Measurements from ENCODE around the gene CNPY4.

CNPY4 gene

DNA sequence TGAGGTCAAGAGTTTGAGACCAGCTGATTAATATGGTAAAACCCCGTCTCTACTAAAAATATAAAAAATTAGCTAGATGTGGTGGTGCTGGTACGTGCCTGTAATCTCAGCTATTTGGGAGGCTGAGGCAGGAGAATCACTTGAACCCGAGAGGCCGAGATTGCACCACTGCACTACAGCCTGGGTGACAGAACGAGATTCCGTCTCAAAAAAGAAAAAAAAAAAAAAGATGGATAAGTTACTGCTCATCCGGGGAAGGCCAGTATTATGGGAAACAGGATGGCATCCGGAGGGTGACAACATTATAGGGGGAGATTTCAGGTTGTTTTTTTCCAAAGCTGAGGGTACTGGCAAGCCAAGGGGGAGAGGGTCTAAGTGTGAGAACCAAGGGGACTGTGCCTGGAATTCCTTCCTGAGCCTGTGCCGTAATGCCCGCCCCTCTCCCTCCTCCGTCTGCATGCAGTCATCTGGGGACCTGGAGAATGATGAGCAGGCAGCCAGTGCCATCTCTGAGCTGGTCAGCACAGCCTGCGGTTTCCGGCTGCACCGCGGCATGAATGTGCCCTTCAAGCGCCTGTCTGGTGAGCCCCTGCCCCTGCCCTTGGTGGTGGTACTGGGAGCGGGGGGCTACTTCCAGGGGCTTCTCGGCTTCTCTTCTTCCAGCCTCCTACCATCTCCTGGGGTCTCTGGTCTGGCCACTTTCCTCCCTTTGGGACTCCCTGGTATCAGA is 33.7 kb downstream of the CNPY4 start:
- ATAC-seq: no peak

DNA sequence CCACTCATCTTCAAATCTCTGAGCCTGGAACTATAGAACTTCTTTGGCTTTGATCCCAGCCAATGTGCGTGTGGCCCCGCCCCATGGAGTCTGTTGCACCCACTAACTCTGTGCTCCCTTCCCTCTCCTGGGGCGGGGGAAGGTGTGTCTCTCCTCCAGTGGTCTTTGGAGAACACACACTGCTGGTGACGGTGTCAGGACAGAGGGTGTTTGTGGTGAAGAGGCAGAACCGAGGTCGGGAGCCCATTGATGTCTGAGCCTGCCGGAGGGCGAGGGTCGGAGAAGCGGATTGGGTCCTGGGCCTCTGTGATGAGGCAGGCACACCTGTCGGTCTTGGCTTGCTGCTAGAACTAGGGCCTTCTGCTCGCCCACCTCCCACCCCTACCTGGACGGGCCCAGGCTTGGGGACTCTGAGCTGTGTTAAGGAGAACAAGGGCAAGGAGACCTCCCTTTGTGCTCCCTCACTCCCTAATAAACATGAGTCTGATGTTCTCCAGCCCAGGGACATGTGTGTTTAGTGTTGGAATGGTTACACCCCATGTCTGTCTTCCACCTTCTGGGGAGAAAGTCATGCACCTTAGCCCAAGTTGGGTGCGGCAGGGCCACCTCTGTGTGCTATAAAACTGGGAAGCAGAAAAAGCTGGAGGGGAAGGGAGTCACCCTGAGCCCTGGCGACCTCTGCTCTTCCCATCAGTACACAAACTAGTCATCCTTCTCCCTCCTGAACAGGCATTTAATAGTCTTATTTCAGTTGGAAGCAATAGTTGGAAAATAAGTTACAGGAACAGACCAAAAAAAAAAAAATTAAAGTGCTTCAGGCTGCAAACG is 34.5 kb downstream of the CNPY4 start:
- no peak for ATAC-seq

DNA sequence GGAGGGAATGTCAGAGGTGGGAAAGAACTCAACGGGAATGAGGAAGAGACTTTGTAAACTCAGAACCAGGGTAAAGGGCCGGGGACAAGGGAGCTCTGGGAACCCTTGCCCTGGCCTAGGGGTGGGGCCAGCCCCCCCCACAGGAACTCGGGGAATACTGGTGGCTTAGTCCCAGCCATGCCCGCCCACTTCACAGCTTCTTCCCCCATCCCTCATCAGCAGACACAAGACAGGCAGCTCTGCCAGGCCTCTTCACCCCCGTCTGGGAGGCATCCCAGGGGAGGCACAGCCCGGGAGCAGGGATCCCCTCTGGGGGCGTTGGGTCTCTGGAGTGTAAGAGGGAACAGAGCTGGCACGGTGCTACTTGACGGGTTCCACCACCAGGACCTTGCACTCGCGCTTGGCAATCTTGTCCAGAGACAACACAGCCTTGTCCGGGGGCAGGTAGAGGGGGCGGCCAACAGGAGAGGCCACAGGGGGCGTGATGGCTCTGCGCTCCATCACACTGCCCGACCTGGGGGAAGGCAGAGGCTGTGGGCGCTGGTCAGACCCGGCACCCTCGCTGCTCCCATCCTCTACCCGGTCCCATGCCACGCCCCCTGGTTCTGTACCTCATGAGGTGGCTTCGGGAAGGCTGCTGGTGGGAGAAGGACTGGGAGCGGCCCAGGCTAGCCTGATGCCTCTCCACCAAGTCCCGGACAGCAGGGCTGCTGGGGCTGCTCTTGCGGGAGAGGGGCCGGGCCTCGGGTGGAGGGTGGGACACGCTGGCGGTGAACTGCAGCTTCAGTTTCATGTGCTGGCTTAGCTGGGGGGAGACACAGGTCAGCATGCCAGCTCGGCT is 35.4 kb downstream of the CNPY4 start:
- no peak for ATAC-seq

DNA sequence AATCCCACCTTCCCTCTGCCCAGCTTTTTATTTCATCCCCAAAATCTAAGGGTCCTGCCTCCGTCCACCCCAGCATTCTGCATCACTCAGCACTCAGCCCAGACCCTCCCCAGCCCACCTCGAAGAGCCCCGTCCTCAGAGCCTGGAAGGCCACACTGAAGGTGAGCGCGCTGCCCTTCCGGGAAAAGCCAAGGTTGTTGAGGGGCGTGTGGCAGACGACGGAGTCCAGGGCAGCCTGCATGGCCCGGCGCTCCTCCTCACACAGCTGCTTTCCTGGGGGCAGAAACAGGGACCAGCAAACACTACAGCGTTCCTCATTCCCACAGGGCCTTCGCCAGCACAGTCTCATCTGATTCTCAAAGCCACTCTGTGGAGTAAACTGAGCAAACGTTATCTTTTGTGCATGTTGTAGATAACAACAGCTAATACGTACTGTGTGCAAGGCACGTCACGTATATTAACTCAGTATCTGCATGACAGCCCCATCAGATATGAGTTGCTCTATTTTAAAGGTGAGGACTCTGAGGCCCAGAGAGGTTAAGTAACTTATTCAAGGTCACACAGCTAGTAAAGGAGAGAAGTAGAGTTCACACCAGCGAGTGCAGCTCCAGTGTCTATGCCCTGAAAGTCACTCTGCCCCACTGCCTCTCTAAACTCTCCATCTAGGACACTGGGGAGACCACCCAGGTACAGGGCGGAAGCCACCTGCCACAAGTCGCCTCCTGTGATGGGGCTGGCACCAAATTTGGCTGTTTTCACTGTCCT is 36.3 kb downstream of the CNPY4 start:
- ATAC-seq: no peak

DNA sequence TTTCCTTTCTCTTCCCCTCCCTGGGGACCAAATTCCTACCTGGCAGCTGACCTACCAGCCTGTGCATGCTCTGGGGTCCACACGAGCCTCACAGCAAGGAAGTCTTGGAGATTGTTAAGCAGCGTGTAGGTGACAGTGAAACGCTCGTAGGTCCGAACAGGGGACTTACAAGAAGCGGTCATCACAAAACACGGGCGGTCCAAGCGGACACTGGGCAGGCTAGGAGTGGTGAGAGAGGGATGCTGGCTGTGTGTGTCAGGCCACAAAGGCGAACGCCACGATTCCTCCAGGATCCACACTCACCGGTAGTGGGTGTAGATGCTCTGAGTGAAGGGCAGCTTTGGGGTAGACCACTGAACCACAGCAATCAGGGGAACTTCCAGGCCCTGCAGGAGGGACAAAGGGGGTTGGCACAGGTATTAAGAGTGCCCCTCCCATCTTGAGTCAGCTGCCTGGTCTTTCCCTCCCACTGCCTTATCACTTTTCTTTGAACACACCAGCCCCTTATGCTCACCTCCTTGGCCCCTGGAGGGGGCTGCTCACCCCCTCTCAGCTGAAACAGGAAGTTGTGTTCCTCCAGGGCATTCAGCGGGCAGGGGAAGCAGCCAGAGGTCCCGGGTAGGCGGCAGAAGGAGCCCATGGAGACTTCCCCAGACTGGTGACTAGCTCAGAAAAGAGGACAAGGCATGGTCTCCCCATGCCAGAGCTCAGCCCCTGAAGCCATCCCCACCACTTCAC is 37.1 kb downstream of the CNPY4 start:
- ATAC-seq: peak; percentile 22 to 29

DNA sequence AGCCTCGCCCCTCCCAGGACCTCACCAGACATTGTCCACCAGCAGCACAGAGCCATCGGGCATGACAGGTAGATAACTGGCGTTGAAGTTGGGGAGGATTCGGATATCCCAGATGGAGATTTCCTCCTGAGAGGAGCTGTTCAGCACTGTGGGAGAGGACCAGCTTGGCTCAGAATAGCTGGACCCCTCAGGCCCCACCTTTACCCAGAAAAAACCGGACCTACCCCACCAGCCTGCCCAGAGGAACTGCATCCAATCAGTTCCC is 37.6 kb downstream of the CNPY4 start:
- ATAC-seq: no peak

DNA sequence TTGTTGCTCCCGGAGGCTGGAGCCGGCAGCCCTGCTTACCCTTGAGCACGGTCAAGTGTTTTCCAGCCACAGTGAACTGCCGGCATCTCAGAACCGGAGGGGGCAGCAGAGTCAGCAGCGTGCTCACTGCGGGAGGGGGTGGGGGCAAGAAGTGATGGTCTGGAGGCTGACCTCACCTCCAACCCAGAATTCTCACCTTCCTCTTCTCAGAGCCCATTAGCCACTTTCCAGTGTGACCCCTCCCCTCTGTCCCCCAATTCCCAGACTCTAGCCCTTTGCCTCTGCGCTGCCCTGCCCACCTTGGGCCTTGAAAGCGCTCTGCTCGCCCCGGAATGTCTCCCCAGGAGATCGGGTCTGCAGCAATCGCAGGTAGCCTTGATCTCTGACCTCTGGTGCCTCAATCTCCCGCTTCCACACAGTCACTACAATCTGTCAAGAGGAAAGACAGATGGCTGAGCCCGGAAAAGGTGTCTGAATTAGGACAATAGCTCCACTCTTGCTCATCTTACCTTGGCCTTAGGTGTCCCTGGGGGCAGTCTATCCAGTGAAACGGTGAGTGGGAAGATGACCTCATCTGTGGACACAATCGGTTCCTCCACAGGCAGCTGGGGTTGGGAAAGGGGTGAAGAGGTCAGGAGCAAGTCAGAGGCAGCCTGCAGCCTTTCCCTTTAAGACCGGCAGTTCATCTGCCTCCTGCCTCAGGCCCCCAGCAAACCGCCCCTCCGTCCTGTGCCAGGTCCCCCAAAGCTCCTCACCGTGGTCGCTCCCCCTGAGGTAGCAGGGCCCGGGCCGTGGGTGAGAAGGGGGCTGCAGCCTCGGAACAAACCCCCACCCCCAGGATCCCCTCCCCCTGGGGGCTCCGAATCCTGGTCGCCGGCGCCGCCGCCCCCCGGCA is 38.1 kb downstream of the CNPY4 start:
- ATAC-seq: no peak

DNA sequence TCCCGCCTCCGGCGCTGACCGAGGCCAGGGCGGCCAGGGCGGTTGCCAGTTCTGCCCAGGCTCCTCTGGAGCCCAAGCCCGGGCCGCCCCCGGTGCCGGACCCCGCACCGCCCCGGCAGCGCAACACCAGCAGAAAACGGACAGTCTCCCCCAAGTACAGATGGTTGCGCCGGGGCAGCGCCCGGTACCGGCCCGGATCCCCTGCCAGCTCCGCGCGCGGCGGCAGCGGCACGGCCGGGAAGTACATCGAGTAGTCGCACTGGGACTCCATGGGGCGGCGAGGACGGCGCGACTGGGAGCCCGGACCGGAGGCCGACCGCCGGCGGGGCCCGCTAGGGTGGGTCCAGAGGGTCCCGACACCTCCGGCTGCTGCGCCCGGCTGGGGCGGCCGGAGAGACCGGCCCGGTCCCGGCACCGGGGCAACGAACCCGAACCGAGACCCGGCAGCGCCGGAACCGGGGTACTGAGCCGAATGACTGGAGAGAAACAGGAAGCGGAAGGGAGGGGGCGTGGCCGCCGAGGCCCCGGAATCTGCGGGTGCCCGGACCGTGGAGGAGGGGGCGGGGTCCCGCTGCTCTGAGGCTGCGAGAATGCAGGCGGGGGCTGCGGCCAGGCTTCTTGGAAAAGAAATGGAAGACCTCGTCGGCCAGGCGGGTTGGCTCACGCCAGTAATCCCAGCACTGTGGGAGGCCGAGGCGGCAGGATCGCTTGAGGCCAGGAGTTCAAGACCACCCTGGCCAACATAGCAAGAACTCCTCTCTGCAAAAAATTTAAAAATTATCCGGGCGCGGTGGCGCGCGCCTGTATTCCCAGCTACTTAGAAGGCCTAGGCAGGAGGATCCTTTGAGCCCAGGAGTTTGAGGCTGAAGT is 39.0 kb downstream of the CNPY4 start, which contains the start of gene TRAPPC14:
Gene TRAPPC14 (minus strand): TSS at position 495 of the 870 bp plus-strand sequence. CDS start 224 bp downstream, at position 271.
- ATAC-seq: peak; percentile 91 to 92

DNA sequence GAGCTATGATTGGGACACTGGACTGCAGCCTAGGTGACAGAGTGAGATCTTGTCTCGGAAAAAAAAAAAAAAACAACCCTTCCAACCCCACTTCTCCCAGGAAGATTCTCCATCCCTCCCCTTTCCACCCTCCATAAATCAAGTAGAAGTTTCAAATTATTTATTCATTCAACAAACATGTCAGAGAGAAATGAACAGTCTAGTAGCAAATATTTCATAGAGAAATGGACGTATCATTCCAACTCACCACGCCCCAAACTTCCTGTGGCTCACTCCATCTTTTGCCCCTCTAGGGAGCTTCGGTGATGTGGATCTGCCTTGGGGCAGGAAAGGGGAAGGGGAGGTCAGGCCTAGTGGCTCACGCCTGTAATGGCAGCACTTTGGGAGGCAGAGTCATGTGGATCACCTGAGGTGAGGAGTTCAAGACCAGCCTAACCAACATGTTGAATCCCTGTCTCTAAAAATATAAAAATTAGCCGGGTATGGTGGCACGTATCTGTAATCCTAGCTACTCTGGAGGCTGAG is 39.7 kb downstream of the CNPY4 start:
- no peak for ATAC-seq

DNA sequence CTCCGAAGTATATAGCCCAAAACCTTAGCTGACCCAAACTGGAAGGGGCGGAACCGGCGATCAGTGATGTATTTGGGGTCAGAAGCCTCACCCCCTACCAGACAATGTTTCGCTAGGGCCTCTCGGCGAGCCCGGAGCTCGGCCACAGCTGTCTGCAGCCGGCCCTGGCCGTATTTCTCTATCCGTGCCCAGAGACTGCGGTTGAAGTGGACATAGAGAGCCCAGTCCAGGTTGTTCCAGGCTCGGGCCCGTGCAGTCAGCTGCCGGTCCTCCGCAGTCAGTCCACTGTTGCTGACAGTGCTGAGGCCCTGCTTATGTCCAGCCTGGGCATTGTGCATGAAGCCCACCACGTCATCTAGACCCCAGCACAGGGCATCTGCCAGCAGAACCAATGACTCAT is 40.6 kb downstream of the CNPY4 start:
- ATAC-seq: no peak

DNA sequence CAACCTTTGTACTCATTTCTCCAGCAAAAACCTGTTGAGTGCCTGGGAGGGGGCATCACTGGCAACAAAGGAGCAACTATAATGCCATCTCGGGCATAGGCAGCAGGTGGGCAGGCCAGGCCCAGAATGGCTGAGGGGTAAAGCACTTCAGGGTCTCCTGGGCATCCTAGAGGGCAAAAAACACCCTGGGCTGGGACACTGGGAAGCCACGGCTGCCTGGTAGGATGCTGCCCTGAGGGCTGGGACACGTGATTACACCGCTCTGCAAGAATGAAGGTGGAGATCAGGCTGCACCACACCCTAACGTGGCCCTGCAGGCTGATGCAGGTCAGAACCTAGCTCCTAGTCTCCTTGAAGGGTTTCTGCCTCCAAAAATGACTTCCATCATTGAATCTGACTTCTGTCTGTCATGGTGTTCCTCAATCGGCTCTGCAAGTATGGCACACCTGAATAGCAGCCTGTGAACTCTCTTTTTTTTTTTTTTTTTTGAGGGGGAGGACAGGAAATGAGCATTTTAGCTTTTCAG is 43.6 kb downstream of the CNPY4 start:
- ATAC-seq: no peak

DNA sequence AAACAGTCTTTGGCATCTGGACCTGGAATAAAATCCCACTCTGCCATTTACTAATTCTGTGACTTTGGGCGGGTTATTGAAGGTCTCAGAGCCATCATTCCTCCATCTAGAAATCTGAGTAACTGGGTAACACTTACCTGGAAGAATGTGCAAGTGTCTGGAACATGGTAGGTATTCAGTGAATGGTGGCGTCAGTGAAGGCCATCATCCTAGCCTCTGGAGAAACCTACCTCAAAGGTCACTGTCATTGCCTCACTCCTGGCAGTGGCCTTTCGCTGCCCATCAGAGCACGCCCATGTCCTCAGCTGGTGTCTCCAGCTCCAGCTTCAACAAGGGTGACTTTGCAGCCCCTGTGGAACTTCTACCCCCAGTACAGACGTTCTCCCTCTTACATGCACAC is 44.4 kb downstream of the CNPY4 start:
- ATAC-seq: no peak

DNA sequence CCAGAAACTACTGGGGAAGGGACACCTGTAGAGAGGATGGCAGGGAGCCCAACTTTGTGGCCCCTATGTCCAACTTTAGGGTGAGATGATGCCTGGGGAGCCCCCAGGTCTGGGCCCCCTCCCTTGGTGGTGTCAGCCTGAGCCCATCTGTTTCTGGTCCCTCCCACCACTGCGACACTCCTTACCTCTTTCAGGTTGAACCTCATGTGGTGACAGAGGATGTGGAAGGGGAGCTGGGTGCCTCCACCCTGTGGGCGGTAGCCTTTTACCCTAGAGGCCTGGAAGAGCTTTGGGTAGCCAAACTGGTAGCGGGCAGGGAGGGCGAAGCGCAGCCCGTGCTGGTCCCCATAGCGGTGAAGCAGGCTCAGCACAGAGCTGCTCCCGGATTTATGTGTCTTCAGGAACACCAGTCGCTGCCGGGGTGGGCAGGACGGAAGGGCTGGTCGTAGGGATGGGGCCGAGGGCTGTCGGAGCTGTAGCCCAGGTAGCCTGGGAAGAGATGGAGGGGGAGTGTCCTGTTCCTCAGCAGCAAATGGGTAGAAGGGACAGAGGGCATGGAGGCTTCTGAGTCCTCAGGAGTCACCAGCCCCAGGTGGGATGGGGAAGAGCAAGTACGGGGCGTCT is 47.0 kb downstream of the CNPY4 start:
- peak; percentile 41 to 46 for ATAC-seq

DNA sequence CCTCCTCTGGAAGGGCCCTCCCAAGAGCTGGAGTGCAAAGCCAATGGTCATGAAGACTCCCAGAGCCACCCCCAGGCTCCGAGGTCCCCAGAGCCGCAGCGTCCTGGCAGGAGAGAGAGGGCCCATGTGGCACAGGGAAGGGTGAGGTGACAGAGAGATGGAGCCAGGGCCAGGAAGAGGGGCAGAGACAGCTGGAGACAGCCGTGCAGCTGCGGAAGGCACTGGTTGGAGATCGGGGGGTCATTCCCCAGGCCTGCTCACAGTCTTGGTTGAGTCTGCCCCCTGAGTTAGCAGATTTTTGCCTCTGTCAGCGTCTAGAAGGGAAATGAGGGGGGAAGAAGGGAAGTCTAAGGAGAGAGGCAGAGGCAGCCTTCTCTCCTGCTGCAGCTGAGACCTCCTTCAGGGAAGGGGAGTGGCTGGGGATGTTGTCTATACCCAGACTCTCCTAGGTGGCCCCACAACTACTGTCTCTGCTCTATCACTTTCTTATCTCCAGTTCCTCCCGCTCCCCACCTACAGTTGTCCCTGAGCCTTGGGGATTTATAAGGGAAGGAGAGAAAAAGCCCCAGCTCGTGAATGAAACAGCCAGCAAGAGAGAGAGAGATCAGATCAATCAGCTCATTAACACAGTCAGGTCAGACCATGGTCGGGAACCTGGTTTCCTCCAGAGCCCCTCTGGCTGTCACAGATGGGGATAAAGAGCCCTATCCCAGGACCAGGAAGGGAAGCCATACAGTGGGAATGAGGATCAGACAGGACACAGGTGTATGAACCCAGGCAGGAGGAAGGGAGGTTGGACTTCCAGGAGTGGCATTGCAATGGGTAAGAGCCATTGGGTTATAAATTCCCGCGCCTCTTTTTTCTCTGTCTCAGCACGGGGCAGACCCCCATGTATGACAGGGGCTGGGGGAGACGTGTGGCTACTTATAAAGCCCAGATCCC is 47.8 kb downstream of the CNPY4 start:
- ATAC-seq: no peak

DNA sequence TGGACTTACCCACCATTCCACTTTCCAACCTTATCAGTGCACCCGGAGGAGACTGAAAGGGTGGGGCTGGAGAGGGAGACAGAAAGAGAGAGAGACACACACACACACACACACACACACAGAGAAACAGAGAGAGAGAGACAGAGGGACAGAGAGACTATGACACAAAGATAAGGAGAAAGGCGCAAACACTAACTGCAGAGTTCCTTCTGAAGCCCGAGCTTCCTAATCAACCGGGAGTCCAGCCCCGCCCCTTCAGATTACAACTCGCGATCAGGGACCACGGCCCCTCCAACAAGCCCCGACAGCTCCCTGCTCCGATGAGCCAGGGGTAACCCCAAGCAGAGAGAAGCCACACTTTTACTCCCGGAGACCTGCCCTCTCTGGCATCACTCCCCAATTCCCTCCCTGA is 48.5 kb downstream of the CNPY4 start:
- no peak for ATAC-seq

DNA sequence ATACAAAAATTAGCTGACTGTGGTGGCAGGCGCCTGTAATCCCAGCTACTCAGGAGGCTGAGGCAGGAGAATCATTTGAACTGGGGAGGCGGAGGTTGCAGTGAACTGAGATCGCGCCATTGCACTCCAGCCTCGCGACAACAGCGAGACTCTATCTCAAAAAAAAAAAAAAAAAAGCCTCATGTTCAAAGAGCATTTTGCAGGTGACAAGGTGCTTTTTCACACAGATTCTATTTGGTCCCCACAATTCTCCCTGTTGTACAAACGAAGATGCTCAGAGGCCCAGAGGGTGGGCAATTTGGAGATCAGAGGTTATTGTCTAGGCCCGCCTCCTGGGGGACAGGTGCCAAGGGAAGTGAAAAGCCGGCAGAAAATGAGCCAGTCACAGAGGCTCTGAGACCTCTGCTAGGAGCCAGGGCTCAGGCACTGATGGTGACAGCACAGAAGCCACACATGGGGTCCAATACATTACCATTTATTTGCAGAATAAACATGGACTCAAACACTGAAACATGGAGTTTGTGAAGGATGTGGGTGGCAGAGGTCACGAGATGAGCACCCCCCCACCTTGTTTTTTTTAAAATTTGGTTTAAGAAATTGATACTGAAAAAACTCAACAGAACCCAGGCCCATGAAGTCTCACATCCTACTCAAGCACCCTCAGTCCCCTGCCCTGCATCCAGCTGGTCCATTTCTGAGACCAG is 49.9 kb downstream of the CNPY4 start:
- peak; percentile 34 for ATAC-seq

Measured in activated CD4-positive, CD25-positive, alpha-beta regulatory T cell treated with anti-CD3 and anti-CD28 coated beads, Interleukin-2, amount 50 U/mL, for 24 hours (primary cell).